ENCODE data around the gene TIPARP.

GRCh38 chr3:156677536-156677935, 3.1 kb downstream of the TIPARP start:
- TF ChIP-seq CTCF (conservative IDR thresholded peaks at IDR 0.05 in 1 of 2, IDR thresholded peaks at IDR 0.05 in 1 of 2; ENCODE audit: low read depth in 1 of 2, low read length in 2 of 2) (no peak), EZH2 (IDR thresholded peaks at IDR 0.05; ENCODE audit: low read length, missing control alignments) (no peak)
